Suprapubic skin (tissue), 4 donors: ENCODE results near the gene IL2RA.

Source experiments
- EP300 ChIP-seq: sonication (generic); formaldehyde crosslinking; IDR thresholded peaks from one replicate; pipeline ENCODE4 v1.6.1; 2017; ENCODE audit warnings: antibody characterized with exemption
- POLR2A ChIP-seq, 2 donors: fragments of 450-650 bp; IDR thresholded peaks; one replicate each; pipeline ENCODE4 v1.6.1; 2017; ENCODE audit warnings: antibody characterized with exemption in 2 of 2, mild to moderate bottlenecking in 2 of 2, moderate library complexity in 2 of 2
- POLR2AphosphoS5 ChIP-seq, 3 donors: sonication (generic); formaldehyde crosslinking; IDR thresholded peaks; one replicate each; pipeline ENCODE4 v1.6.1; 2017; ENCODE audit warnings: antibody characterized with exemption in 3 of 3
- TF ChIP-seq, protein P1 (sequence below), 2 donors: fragments of 200-600 bp in 1 of 2; fragments of 450-650 bp in 1 of 2; sonication (generic) in 1 of 2; IDR thresholded peaks; one replicate each; pipeline ENCODE4 v1.5.1; 2016 to 2019; ENCODE audit warnings: antibody characterized with exemption in 2 of 2, mild to moderate bottlenecking in 1 of 2, moderate library complexity in 1 of 2

DNA sequence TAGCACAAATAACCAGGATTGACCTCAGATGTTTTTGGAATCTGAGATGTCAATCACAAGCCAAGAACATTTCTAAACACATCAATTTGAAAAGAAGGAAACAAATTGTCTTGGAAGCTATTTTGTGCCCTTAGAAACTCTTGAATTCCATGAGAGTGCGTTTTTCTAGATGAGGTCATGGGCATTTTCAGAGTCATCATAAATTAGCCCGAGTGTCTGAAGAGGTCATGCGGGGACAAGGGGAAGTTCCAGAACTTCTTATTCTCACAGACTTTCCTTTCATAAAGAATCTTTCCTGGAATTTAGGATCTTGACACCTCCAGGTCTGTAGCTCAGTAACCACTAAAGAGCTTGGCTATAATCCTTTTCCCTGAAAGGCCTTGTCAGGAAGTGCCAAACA is 28.2 kb downstream of the IL2RA start:
- TF ChIP-seq, protein P1, sequence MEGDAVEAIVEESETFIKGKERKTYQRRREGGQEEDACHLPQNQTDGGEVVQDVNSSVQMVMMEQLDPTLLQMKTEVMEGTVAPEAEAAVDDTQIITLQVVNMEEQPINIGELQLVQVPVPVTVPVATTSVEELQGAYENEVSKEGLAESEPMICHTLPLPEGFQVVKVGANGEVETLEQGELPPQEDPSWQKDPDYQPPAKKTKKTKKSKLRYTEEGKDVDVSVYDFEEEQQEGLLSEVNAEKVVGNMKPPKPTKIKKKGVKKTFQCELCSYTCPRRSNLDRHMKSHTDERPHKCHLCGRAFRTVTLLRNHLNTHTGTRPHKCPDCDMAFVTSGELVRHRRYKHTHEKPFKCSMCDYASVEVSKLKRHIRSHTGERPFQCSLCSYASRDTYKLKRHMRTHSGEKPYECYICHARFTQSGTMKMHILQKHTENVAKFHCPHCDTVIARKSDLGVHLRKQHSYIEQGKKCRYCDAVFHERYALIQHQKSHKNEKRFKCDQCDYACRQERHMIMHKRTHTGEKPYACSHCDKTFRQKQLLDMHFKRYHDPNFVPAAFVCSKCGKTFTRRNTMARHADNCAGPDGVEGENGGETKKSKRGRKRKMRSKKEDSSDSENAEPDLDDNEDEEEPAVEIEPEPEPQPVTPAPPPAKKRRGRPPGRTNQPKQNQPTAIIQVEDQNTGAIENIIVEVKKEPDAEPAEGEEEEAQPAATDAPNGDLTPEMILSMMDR (IDR thresholded peaks at IDR 0.05), result no peak
- TF ChIP-seq POLR2A (IDR thresholded peaks at IDR 0.05) (no peak), POLR2AphosphoS5 (IDR thresholded peaks at IDR 0.05) (no peak), EP300 (no peak)
